Colonic mucosa (tissue), 4 donors: ENCODE data around the gene FCN2. TPM values are rescaled to one million over a fixed set of nuclear protein-coding genes. Genes with fewer than 3 reads are reported as not detected.

Experiments
- DNase-seq: peaks from one replicate; pipeline ENCODE4 v3.0.0-alpha.2; 2020
- H3K27ac ChIP-seq: fragments of 200-600 bp; one replicate; pipeline ENCODE4 v1.8.0; 2021
- H3K27me3 ChIP-seq: fragments of 200-600 bp; one replicate; pipeline ENCODE4 v1.8.0; 2021
- H3K36me3 ChIP-seq: fragments of 200-600 bp; one replicate; pipeline ENCODE4 v1.8.0; 2021
- H3K4me1 ChIP-seq: fragments of 200-600 bp; one replicate; pipeline ENCODE4 v1.8.0; 2021; ENCODE audit warnings: mild to moderate bottlenecking
- H3K4me3 ChIP-seq: fragments of 200-600 bp; one replicate; pipeline ENCODE4 v1.8.0; 2021
- H3K9ac ChIP-seq, 2 donors: one replicate each; pipeline ENCODE4 v1.7.0; 2013; ENCODE audit warnings: control low read depth in 2 of 2, low read depth in 2 of 2, low read length in 2 of 2
- H3K9me3 ChIP-seq: fragments of 200-600 bp; one replicate; pipeline ENCODE4 v1.8.0; 2021
- intact Hi-C: fragments of 100-400 bp; cut with DNase I; formaldehyde crosslinking; loops from one replicate; pipeline ENCODE4 v1.14.1; 2022
- total RNA-seq, 2 donors: library from RNA; stranded (reverse); fragmentation: NEBNext Ultra II Directional in 1 of 2; extraction: Animal tissue kit (Norgen Biotek cat#: 25700) in 1 of 2; gene quantifications; one replicate each; pipeline ENCODE4 v1.2.1, GENCODE V29; 2021
- TF ChIP-seq, protein P1 (sequence below): fragments of 200-600 bp; IDR thresholded peaks from one replicate; pipeline ENCODE4 v1.8.0; 2022; ENCODE audit warnings: antibody characterized with exemption, mild to moderate bottlenecking
- donor health status: healthy.
- donor health status: DM: no; HTN: no; CAD: no.
- donor health status: DM: no; HTN: no; CAD: no.

The FCN2 gene
- total RNA-seq, 2 donors from 2014 or later = not detected

- TF ChIP-seq, protein P1, sequence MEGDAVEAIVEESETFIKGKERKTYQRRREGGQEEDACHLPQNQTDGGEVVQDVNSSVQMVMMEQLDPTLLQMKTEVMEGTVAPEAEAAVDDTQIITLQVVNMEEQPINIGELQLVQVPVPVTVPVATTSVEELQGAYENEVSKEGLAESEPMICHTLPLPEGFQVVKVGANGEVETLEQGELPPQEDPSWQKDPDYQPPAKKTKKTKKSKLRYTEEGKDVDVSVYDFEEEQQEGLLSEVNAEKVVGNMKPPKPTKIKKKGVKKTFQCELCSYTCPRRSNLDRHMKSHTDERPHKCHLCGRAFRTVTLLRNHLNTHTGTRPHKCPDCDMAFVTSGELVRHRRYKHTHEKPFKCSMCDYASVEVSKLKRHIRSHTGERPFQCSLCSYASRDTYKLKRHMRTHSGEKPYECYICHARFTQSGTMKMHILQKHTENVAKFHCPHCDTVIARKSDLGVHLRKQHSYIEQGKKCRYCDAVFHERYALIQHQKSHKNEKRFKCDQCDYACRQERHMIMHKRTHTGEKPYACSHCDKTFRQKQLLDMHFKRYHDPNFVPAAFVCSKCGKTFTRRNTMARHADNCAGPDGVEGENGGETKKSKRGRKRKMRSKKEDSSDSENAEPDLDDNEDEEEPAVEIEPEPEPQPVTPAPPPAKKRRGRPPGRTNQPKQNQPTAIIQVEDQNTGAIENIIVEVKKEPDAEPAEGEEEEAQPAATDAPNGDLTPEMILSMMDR = no peak
- H3K4me3 ChIP-seq = no peak overlapping the region
- no peaks in the 10 kb centered on the region for H3K36me3 ChIP-seq
- no peak for DNase-seq
- H3K27ac ChIP-seq = no peak overlapping the region
- H3K9me3 ChIP-seq = no peaks in the 10 kb centered on the region
- no peaks in the 10 kb centered on the region for H3K4me1 ChIP-seq
- intact Hi-C loops = no loop called here
- no peak overlapping the region for H3K9ac ChIP-seq
- no peaks in the 10 kb centered on the region for H3K27me3 ChIP-seq
Observed at GRCh38 chr9:134879664-134880483, 736 bp upstream of the FCN2 start.

- TF ChIP-seq, protein P1 = no peak
- intact Hi-C loops = no loop called here
- H3K4me1 ChIP-seq = no peaks in the 10 kb centered on the region
- DNase-seq = no peak
- no peak overlapping the region for H3K9ac ChIP-seq
- H3K27me3 ChIP-seq = no peaks in the 10 kb centered on the region
- H3K4me3 ChIP-seq = no peak overlapping the region
- H3K9me3 ChIP-seq = no peaks in the 10 kb centered on the region
- no peaks in the 10 kb centered on the region for H3K36me3 ChIP-seq
- no peak overlapping the region for H3K27ac ChIP-seq
Observed at GRCh38 chr9:134881313-134881670, 682 bp downstream of the FCN2 start.

DNA sequence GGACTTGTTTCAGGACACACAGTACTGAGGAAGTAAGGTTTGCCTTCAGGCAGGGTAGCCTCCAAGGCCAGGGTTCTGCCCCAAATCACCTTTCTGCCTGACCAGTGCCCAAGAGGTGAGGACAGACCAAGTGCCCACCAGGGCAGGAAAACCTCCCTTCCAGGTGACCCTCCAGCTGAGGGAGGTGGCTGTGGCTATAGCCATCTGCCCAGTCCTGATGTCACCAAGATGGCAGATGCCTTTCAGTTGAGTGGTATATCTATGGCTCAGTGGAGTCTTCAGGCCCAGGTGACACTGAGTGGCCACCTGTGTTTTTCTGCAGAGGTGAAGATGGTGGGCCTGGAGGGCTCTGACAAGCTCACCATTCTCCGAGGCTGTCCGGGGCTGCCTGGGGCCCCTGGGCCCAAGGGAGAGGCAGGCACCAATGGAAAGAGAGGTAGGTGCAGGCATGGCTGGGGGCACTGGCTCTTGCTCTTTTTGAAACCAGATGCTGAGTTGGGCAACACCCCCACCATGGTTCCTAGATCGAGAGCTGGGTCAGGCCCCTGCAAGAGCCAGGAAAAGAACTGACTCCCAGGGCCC, 1.7 kb downstream of the FCN2 start:
- intact Hi-C loops = no loop called here
- Histone ChIP-seq H3K27me3 (no peaks in the 10 kb centered on the region), H3K9ac (no peak overlapping the region), H3K9me3 (no peaks in the 10 kb centered on the region), H3K4me3 (no peak overlapping the region), H3K4me1 (no peaks in the 10 kb centered on the region), H3K27ac (no peak overlapping the region), H3K36me3 (no peaks in the 10 kb centered on the region)
- no peak for DNase-seq
- TF ChIP-seq, protein P1 = no peak

DNA sequence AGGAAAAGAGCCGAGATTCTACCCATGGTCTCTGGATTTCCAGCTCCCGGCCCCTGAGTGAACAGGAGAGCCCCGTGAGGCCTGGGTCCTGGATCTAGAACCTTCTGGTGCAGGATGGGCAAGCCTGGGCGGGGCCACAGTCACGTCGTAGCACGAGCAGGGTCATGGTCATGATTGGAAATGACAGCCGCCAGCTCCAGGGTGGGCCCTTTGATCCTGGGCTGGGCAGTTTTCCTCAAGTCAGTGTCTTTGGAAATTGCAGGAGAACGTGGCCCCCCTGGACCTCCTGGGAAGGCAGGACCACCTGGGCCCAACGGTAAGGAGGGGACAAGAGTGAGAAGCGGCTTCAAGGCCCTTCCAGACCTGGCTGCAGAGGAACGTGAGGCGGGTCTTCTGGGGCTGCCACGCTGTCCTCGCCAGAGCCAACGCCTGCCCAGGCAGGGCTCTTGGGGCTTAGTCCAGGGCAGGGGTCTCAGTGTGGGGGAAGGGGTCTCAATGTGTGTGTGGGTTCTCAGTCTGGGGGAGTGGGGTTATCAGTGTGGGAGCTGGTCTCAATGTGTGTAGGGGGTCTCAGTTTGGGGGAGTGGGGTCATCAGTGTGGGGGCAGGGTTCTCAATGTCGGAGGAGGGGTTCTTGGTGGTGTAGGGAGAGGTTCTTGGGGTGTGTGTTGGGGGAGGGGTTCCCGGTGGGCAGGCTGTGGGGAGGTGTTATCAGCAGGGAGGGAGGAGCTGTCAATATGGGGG, 2.6 kb downstream of the FCN2 start:
- TF ChIP-seq, protein P1 = no peak
- Histone ChIP-seq H3K27ac (no peak overlapping the region), H3K9me3 (no peaks in the 10 kb centered on the region), H3K4me3 (no peak overlapping the region), H3K27me3 (no peaks in the 10 kb centered on the region), H3K36me3 (no peaks in the 10 kb centered on the region), H3K9ac (no peak overlapping the region), H3K4me1 (no peaks in the 10 kb centered on the region)
- no peak for DNase-seq
- intact Hi-C loops = no loop called here

GRCh38 chr9:134884492-134884891, 3.9 kb downstream of the FCN2 start:
- Histone ChIP-seq H3K36me3 (no peaks in the 10 kb centered on the region), H3K4me1 (no peaks in the 10 kb centered on the region), H3K9me3 (no peaks in the 10 kb centered on the region), H3K4me3 (no peak overlapping the region), H3K9ac (no peak overlapping the region), H3K27ac (no peak overlapping the region), H3K27me3 (no peaks in the 10 kb centered on the region)
- TF ChIP-seq, protein P1 = no peak
- intact Hi-C loops = no loop called here
- no peak for DNase-seq
